ENCODE results near the gene BICDL2. TPM values are rescaled to one million over a fixed set of nuclear protein-coding genes. Genes with fewer than 3 reads are reported as not detected.
A peak's percentile ranks its signal among the peaks of the same experiment; 100 is the strongest.

Gene BICDL2
- total and polyA plus RNA-seq, 2 of the 8 experiments (the other 6 are each of a cell fraction or from before 2014, with no cell fraction given): 7.3 to 15.9 TPM

DNA sequence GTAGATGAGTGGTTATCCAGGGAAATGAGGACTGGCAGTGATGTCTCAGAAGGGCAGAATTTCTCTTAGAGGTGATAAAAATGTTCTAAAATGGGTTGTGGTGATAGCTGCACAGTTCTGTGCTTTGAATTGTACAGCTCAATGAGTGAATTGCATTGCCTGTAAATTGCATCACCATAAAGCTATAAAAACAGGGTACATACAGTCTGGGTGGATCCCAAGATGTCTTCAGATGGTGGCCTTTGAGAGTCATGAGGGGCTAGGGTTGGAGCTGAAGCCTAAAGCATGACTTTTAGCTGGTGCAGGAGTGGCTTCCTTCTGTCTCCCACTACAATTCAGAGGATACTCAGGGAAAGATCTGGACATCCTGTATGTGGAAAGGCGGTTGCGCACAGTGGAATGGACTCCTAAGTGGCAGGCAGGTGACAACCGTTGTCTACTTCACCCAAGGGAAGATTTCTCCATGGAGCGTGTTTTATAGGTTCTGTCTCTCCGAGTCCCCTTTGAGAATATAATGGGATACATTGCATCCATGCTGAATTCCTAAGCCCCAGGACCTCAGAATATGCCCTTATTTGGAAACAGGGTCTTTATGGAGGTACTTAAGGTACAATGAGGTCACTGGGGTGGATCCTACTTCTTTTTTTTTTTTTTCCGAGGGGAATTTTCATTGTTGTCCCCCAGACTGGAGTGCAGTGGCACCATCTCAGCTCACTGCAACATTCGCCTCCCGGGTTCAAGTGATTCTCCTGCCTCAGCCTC is 27.1 kb upstream of the BICDL2 start:
- H3K4me2 ChIP-seq (ENCODE audit: insufficient read depth in 1 of 2, low read depth in 2 of 2, low read length in 2 of 2): no peak overlapping the region
- H3K79me1 ChIP-seq (ENCODE audit: low read depth, low read length): no peaks in the 10 kb centered on the region
- H4K20me1 ChIP-seq (replicated peaks in 1 of 2; ENCODE audit: control insufficient read depth in 1 of 2, insufficient read depth in 2 of 2, low read length in 2 of 2): no peaks in the 10 kb centered on the region
- no peak overlapping the region for H3K4me3 ChIP-seq (ENCODE audit: extremely low read depth in 1 of 4, insufficient read depth in 2 of 4, low read depth in 3 of 4, low read length in 4 of 4)
- no peak overlapping the region for H4K91ac ChIP-seq (replicated peaks; ENCODE audit: insufficient read length, low read length)
- H2BK5ac ChIP-seq (ENCODE audit: low read depth, low read length): no peak overlapping the region
- H3K9me3 ChIP-seq (ENCODE audit: insufficient read depth in 2 of 2, low read depth in 1 of 2, low read length in 1 of 2): no peaks in the 10 kb centered on the region
- H3K4me1 ChIP-seq (replicated peaks in 1 of 4; ENCODE audit: control insufficient read depth in 3 of 4, insufficient read depth in 4 of 4, low read length in 3 of 4): peaks cover 4 to 11% (median 5%) of the 10 kb centered on the region in 4 experiments; a peak in 5 of 7 replicates
- H3K9ac ChIP-seq (replicated peaks in 1 of 4; ENCODE audit: extremely low read depth in 1 of 4, low read depth in 3 of 4, low read length in 3 of 4): no peak overlapping the region
- H3K14ac ChIP-seq (ENCODE audit: insufficient read length): no peak overlapping the region
- no peak overlapping the region for H3K4ac ChIP-seq (replicated peaks; ENCODE audit: insufficient read length, low read depth, low read length)
- TF ChIP-seq YY1 (IDR thresholded peaks at IDR 0.05; ENCODE audit: low read depth, low read length): no peak
- TF ChIP-seq SRF (IDR thresholded peaks at IDR 0.05; ENCODE audit: low read depth, low read length): peak; percentile 94
- TF ChIP-seq MAFK (IDR thresholded peaks at IDR 0.05; ENCODE audit: low read depth, low read length): no peak
- no peak for TF ChIP-seq GTF2F1 (IDR thresholded peaks at IDR 0.05; ENCODE audit: borderline replicate concordance, low read depth, low read length)
- TF ChIP-seq CTBP2 (IDR thresholded peaks at IDR 0.05; ENCODE audit: borderline replicate concordance, insufficient read depth, insufficient read length, low read length): no peak
- no peak for TF ChIP-seq POLR2AphosphoS5 (IDR thresholded peaks at IDR 0.05; ENCODE audit: low read depth, low read length)
- no peak for TF ChIP-seq GABPA (IDR thresholded peaks at IDR 0.05; ENCODE audit: borderline replicate concordance, insufficient read depth, low read length)
- no peak for TF ChIP-seq CHD2 (IDR thresholded peaks at IDR 0.05; ENCODE audit: low read length)
- no peak for TF ChIP-seq BACH1 (IDR thresholded peaks at IDR 0.05; ENCODE audit: low read length)
- TF ChIP-seq CBX8 (IDR thresholded peaks at IDR 0.05; ENCODE audit: borderline replicate concordance, low read depth, low read length): no peak
- TF ChIP-seq SIN3A (conservative IDR thresholded peaks at IDR 0.05 in 1 of 2, IDR thresholded peaks at IDR 0.05 in 1 of 2; ENCODE audit: low read depth in 1 of 2, low read length in 2 of 2): no peak
- no peak for TF ChIP-seq CREB1 (IDR thresholded peaks at IDR 0.05)
- TF ChIP-seq POLR2A (IDR thresholded peaks at IDR 0.05; ENCODE audit: control extremely low read depth in 1 of 2, low read depth in 2 of 2, low read length in 2 of 2): peak in 1 of 2 experiments; percentile 46; a peak in 1 of 3 replicates
- H2BK12ac ChIP-seq (ENCODE audit: low read depth, low read length): no peak overlapping the region
- peaks cover 4% of the 10 kb centered on the region; the same call in 1 of the 2 replicates for H3K23me2 ChIP-seq (ENCODE audit: low read depth, low read length)
- H3K18ac ChIP-seq (ENCODE audit: extremely low read depth, low read length): 0 out of 2 replicates have a peak overlapping the region, but pooled peaks have one; percentile 78
- 88% methylated on average over 7 of the region's 8 CpGs; no CpG with 5 or more reads in 1 of the 2 experiments for WGBS, 2 experiments (ENCODE audit: extremely low coverage in 1 of 2, insufficient coverage in 1 of 2, insufficient read length in 1 of 2, insufficient replicate concordance in 2 of 2, low coverage in 1 of 2, low lambda C conversion rate in 2 of 2, missing lambda C conversion rate in 1 of 2)
- peak overlapping the region; percentile 90; the same call in 1 of the 2 replicates for H2BK20ac ChIP-seq (ENCODE audit: low read length)
- no peak overlapping the region for H2AFZ ChIP-seq (ENCODE audit: low read length)
- H3K79me2 ChIP-seq (ENCODE audit: control insufficient read depth in 1 of 2, insufficient read depth in 2 of 2, low read length in 2 of 2): no peaks in the 10 kb centered on the region
- H3K36me3 ChIP-seq (ENCODE audit: control insufficient read depth in 2 of 4, insufficient read depth in 4 of 4, low read length in 3 of 4): no peaks in the 10 kb centered on the region
- H2BK15ac ChIP-seq (ENCODE audit: low read length): no peak overlapping the region
- H2AK5ac ChIP-seq (ENCODE audit: low read depth, low read length): no peak overlapping the region
- H3K56ac ChIP-seq (replicated peaks; ENCODE audit: insufficient read length, low read depth, low read length): no peak overlapping the region
- DNase-seq (ENCODE audit: low read depth in 1 of 2, low spot score in 2 of 2) (no peak), FAIRE-seq (no peak)
- H2BK120ac ChIP-seq (replicated peaks; ENCODE audit: low read depth, low read length): no peak overlapping the region
- CTCF ChIA-PET (ENCODE audit: partially characterized antibody): interaction anchor here (0.6 to 8.3 kb wide), 15 partner anchors 20 to 356 kb away, joined by 3 to 76 read pairs (median 3); partner anchors contain the start of gene ZSCAN10
- no peak overlapping the region for H4K8ac ChIP-seq (ENCODE audit: extremely low read depth, insufficient read depth, low read length)
- POLR2A ChIA-PET (ENCODE audit: partially characterized antibody): interaction anchor here (0.7 to 12.7 kb wide), 12 partner anchors 12 to 434 kb away, joined by 3 to 140 read pairs (median 5); partner anchors contain the start of genes CLDN6, TNFRSF12A and ZSCAN10
- no peak overlapping the region for H3K27ac ChIP-seq (ENCODE audit: low read depth, low read length)
- H3K27me3 ChIP-seq (replicated peaks in 1 of 4; ENCODE audit: control insufficient read depth in 3 of 4, extremely low read depth in 1 of 4, insufficient read depth in 3 of 4, low read length in 3 of 4): no peaks in the 10 kb centered on the region
- no peak overlapping the region for H4K5ac ChIP-seq (ENCODE audit: insufficient read length, low read depth, low read length)
- H3K23ac ChIP-seq (ENCODE audit: insufficient read length): no peak overlapping the region

Measured in H1 (cell line).